GM04503 (cell line): ENCODE measurements around the gene TBXA2R.
"Not testable (repeated sequence)": the region's sequence is repeated elsewhere in the genome, so short reads cannot be mapped to it uniquely, and the experiment has no call there.

Experiments used
- DNase-seq: peaks from one replicate; pipeline ENCODE4 v3.0.0-alpha.2; 2012; ENCODE audit warnings: low read depth

The TBXA2R gene

DNA sequence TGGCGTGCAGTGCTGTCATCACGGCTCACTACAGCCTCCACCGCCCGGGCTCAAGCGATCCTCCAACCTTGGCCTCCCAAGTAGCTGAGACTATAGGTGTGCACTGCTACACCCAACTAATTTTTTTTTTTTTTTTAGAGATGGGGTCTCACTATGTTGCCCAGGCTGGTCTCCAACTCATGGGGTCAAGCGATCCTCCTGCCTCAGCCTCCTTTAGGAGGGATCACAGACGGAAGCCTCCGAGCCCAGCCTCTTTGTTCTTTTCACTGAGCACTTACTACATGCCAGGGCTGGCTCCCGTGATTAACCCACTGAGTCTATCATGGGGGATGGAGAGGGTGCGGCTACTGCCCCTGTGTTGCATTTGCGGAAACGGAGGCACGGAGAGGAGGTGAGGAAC is 32.8 kb upstream of the TBXA2R start:
- no peak for DNase-seq

DNA sequence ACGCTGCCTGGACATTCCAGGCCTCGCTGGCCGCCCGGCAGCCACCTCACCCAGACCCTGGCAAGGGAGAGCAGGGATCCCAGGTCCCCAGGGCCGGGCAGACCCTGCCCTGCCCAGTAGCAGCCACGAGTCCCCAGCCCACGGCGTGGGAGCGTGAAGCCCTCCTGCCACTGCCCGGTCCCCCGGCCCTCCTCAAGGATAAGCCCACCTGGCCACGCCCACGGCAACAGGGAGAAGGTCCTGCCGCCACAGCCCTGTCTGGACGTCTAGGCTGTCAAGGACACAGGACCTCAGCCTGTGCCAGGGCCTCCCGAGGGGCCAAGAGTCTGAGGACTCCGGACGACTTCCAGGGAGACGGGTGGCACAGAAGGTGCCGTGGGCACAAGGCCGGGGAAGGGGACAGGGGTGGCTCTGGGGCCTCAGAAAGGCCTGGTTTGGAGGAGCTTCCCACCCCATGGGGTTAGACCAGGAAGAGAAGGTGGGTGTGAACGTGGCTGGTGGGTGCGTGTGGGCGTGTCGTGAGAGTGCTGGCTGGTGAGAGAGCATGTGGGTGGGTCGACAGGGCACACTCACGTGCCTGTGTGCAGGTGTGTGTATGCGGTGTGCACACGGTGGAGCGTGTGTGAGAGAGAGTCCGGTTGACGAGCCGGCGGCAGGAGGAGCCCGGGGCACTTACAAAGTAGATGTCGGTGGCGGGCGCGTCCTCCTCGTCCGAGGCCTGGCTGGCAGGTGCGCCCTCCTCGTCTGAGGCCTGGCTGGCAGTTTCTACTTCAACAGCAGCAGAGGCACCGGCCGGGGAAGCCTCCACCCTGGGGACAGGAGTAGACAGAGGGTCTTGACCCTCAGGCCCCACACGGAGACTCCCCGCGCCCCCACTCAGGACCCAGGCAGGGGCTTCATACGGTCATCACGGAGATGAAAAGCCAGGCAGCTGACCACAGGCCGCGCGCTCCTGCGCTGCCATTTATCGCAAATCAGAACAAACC is 31.8 kb upstream of the TBXA2R start:
- DNase-seq, result no peak

DNA sequence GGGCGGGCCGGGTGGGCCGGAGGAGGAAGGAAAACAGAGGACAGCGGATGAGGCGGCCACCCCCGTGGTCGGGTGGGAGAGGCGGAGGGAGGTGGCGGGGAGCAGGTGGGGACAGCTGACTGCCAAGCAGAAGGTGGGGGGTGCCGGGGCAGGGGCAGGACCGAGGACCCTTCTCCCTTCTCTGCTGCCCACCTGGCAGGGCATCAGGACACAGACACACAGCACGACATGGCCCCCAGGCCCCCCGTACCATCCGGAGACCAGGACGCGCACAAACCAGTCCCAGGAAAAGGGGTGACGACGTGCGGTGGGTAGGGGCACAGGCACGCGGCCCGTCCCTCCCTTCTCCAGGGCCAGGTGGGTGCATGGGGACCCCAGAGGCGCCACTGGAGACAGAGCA is 30.9 kb upstream of the TBXA2R start:
- no peak for DNase-seq

DNA sequence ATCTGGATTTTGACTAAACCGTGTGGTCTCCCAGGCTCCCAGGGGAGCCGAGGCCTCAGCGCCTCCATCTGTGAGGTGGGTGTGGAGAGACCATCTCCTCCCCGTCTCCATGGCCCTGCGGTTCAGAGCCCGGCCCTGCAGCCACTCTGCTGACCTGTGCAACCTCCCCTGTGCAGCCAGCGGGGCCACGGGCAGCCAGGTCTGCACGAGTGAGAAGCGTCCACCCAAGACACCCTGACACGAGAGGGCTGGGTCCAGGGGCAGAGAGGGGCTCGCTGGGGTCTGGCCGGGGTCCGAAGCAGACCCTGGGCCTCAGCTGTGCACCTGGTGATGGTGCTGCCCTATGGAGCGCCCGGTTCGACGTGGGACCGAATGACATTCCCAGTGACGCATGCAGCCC is 30.3 kb upstream of the TBXA2R start:
- DNase-seq, result no peak

DNA sequence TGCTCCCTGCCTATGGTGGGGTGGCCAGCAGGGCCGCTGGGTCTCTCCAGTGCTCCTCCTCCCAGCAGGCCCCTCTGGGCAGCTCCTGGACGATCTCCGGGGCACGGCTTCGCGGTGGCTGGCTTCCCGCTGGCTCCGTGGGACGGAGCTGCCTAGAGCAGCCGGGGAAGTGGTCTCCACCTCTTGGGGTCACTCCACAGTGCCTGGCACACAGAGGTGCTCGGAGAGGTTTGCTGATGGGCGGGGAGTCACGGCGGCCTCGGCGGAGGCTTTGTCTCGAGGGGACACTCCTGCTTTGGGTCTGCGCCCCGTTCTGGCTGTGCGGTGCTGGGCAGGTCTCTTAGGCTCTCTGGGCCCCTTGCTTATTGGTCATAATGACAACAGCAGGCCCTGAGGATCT is 29.8 kb upstream of the TBXA2R start:
- no peak for DNase-seq

DNA sequence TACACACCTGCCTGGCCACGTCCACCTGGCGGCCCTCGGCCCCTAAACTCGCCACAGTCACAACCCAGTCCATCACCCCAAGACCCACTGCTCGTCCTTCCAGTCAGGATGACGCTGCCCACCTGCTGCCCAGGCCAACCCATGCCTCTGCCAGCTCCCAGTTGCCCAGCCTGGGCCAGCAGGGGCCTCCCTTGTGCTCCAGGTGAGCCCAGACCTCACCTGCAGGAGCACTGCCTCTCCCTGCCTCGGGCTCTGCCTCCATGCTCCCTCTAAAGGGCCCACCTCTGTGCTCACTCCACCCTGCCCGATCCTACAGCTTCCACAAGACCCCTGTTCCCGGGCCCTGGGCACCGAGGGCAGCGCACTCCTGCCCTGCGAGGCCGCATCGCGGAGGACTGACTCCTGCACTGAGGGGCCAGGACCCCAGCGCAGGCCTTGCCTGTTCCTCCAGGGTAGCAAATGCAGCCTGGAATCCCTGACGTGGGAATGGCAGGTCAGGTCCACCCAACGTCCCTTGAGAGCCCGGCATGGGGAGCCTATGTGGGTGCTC is 27.9 kb upstream of the TBXA2R start:
- no peak for DNase-seq

DNA sequence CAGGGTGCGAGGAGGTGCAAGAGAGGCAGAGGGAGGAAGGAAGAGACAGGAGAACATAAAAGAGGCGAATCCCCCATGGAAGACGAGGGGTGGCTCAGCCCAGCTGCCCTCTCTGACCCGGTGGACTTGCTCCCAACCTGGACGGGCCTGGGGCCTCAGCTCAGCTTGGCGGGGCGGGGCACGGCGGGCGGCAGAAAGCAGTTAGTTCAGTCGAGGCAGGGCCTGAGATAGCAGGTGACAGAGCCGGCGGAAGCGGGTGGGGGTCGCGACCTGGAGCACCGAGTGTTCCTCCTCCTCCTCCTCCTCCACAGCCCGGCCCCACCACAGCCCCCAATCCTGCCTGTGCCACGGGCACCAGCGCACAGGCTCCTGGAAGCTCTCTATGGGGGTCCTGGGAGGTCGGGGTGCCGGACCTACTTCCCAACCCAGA is 26.9 kb upstream of the TBXA2R start:
- no peak for DNase-seq

DNA sequence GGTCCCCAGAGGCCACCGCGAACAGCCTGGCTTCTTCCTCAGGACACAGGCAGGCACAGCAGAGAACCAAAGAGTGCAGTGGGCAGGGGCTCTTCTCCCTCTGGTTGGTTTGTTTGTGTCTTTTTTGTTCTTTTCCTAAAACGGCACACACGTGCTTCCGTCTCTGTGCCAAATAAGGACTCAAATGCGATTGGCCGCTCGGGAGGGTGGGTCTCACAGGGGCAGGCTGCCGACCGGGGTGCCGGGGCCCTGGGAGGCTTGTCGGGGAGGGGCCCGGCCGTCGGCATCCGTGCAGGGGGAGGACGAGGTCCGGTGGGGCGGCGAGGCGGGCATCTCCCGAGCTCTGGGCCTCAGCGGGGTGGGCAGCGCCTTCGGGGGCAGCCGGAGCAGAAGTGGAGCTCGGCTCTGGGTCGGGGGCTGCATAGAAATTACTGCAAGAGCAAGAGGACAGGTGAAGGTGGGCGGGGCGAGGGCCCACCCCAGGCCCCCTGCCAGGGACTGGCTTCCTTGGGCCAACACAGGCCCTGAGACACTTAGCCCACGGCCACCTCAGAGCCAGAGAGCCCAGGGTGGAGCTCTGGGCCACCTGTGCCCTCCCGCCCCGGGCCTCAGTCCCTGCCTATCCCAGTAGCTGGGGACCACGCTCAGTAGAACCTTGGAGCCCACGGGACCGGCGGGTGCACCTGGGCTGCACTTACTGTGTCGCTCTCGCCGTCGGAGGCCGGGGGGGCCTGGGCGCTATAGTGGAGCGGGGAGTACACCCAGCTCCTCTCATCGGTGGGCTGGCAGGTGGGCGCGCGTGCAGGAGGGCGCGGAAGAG is 26.3 kb upstream of the TBXA2R start:
- no peak for DNase-seq

DNA sequence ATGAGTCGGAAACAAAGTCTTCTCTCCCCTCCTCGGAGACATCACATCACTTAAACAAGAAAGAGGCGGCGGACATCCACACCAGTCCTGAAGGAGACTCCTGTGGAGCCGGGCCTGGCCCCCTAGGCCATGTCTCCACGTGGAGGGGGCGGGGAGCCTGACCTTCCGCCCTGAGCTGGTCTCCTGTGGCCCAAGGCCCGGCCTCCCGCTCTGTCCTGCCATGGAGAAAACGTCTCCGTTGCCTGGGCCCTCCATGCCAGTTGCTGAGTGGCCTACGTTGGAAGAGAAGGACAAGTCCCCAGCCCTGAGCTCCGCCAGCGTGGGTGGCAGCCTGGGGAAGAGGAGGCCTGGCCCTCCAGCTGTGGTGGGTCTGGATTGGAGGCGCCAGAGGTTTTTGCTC is 25.4 kb upstream of the TBXA2R start:
- DNase-seq, result no peak

DNA sequence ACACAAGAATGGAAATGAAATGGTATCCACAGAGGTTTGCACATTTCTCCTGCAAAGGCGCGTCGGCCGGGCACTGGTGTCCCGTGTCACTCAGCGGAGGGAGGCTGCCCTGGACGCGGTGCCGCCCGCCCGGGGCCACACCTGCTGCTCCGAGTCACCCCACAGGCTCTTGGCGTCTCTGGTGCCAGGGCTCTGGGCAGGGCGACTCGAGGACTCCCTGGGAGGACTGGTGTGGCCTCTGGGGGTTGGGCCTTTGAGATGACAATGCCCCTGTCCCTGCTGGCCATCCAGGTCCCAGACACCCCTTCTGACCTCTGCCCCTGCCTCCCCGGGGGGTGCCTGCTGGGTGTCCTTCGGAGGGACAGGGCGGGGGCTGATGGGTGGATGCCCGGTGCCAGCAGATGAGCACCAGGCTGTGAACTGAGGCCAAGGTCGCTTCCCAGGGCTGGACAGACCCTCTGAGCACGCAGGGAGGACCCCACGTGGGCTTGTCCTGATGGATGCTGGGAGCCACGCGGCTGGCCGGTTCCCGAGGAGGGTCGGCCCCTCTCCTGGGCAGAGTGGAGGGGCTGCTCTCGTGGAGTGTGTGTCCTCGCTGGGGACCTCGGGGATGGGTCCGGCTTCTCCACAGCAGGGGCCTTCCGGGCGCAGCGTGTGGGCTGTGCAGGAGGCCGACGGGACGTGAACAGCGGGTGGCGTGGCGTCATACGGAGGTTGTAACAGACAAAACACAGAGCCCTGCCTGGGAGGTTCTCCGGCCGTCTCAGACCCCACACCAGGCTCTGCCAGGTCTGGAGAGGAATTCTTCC is 24.6 kb upstream of the TBXA2R start:
- no peak for DNase-seq

DNA sequence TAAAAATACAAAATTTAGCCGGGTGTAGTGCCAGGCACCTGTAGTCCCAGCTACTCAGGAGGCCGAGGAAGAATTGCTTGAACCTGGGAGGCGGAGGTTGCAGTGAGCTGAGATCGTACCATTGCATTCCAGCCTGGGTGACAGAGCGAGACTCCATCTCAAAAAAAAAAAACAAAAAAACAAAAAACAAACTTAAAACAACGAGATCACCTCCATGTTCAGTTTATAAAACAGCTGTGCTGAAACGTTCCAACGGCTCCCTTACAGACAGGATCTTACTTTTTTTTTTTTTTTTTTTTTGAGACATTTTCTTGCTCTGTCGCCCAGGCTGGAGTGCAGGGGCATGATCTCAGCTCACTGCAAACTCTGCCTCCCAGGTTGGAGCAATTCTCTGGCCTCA is 22.1 kb upstream of the TBXA2R start:
- DNase-seq, result not testable (repeated sequence)

DNA sequence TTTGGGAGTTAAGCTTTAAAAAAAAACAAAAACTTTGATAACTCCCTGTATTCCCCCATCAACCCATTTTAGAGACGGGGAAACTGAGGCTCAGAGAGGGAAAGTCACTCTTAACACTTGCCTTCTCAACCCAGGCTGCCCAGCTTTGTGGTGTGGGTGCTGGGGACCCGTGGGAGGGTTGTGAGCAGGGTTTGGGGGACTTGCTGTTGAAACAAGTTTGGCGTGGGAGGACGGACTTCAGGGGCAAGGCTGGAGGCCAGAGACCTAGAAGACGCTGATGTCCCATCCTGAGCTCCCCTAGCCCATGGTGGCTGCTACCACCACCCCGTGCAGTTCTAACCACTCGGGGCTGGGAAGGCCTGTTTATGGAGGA is 20.7 kb upstream of the TBXA2R start:
- no peak for DNase-seq

DNA sequence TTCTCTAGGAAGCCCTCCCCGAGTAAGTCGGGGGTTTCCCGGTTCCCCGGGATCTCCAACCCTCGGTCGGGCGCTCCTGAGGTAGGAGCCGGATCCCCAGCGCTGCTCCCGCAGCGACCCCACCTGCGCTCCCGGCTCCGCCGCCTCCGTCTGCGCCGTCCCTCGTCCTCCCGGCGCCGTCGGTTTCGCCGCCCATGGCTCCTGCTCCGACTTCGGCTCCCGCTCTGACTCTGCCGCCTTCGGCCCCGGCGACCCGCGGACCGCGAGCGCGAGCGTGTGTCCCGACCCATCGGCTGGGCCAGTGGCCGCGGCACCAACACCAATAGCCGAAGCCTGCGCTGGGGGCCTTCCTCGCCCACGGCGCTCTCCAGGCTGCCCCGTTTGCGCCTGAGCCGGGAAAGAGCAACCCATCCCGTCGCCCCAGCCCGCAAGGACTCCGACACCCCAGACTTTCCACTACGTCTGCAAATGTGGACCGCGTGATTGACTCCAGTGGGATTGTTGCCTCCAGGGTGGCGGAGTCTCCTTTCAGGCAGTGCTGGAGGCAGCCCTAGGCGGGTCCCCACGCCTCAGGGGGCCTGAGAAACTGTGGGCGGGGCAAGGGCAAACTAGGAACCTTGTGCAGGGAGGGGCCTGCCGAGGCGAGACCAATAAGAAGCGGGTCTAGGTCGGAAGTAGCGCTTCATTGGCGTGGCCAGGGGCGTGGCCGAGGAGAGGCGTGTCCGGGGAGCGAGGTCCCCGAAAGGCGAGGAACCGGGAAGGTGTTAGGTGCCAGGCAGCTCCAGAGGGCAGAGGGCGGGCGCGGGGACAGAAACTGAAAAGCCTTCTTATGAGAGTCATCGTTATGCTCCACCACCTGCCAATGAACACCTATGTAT is 20.0 kb upstream of the TBXA2R start, which contains the start of gene CACTIN:
CACTIN (minus strand) TSS at position 318 of the 878 bp plus-strand sequence; CDS start at position 290, 28 bp downstream.
- peak; percentile 85 for DNase-seq

DNA sequence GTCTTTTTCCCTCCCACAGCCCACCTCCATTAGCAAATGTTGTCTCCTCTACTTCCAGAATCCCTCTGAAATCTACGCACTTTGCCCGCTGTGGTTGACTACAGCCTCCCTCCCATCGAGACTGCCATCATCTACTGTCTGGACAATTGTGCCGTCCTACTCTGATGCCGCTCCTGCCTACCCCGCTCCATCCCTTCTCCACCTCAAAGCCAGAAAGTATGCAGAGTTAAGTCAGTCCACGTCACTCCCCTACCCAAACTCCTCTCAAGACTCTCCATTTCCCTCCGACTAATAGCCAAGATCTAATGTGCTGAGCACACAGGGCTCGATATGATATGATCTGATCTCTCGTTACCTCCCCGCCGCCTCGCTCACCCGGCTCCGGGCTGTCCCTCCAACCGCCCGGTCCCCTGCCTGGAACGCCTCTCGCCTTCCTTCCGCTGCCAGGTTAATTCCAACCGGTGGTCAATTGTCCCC is 19.4 kb upstream of the TBXA2R start:
- no peak for DNase-seq

DNA sequence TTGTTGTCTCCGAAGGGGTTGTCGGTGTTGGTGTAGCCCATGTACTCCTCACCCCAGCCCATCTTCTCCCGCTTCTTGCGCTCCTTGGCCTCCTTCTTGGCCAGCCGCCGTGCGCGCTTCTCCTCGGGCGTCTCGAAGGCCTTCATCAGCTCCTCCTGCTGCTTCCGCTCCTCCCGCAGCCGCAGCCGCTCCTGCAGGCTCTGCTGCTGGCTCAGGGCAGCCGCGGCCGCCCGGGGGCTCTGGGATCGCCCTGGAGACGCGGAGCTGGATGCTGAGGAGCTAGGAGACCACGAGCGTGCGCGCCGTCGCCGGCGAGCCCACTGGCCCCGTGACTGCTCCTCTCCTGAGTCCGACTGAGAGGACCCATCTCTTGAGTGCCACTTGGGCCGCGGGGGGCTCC is 17.0 kb upstream of the TBXA2R start:
- DNase-seq, result no peak

DNA sequence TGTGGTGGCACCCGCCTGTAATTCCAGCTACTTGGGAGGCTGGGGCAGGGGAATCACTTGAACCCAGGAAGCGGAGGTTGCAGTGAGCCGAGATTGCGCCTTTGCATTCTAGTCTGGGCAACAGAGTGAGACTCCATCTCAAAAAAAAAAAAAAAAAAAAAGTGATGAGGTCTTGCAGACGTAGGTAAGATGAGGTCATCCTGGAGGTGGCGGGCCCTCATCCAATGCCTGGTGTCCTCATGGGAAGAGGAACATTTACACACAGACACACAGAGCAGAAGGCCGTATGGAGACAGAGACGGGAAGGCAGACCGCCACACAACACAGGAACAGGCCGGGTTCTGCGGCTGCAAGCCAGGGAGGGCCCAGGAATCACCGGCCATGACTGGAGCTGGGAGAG is 15.5 kb upstream of the TBXA2R start:
- no peak for DNase-seq

DNA sequence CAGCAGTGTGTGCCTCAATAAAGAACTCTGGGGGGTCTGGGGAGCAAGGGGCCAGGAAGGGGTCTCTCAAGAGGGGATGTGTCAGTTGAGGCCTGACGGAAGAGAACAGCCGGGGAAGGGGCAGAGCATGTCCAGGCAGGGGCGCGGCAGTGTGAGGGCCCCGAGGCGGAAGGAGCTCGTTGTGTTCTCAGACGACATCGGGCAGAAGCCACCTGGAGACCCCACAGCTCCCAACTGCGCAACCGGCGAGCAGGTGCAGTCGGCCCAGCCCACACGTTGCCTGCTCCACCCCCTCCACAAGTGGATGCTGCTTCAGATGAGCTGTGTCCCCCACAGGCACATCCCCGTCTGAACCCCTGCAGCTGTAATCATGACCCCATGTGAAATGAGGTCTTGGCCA is 15.0 kb upstream of the TBXA2R start:
- DNase-seq, result no peak

DNA sequence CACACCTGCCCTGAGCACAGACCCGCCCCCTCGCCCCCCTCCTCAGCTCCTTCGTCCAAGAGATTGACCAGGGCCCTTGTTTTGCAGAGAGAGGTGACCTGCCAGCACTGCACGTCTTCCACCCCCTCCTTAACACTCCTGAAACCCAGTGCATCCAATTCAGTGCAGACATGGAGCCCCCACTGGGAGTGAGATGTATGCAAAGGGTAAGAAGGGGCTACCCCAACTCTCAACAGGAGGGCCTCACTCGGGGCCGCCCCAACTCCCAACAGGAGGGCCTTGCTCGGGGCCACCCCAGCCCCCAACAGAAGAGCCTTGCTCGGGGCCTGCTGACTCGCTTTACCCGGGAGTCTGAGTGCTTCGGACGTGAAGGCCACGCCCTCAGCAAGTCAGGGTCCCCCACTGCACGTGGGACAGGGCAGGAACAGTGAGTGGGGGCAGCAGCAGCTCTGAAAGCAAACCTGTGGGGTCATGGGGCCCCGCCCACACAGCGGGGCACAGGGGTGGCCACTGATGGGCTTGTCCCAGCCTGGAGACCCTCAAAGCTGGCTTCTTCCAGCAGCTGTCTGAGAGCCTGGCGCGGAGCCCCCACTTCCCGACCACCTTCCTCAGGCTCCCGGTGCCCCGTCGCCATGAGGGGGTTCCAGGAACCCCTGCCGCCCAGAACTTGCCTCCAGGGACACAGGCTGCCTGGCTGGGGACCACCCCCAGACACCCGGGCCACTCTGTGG is 14.3 kb upstream of the TBXA2R start:
- no peak for DNase-seq

DNA sequence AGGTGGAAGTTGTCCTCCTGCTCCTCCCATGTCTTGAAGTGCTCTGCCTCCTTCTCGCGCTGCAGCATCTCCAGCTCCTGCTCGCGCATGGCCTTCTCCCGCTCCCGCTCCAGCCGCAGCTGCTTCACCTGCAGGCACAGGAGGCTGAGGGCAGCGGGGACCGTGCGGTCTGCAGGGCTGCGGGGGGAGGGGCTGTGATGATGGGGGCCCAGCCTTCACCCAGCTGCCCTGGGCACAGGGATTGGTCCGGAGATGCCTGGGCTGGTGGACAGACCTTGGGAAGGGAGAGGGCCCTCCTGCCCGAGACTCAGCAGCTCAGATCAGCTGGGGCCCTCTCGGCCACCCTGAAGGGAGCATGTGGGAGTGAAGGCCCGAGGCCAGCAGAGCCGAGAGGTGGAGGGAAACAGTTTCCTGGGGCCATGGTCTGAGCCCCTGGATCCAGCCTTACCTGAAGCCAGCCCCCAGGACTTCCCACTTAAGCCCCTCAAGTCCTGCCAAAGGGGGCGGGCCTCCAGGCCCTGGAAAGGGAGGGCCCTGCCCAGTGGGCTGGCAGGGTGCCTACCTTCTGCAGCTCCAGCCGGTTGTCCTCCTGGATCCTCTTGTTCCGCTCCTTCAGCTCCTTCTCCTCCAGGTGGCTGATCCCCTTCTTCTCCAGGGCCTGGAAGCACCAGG is 13.6 kb upstream of the TBXA2R start:
- no peak for DNase-seq
